PC-3 (cell line): Measurements from ENCODE around the gene PDE11A.

ENCODE experiments used
- CTCF ChIP-seq: fragments of 300-600 bp; sonication (generic); conservative IDR thresholded peaks from 2 replicates; pipeline ENCODE4 v1.5.1; 2017; ENCODE audit warnings: antibody characterized with exemption, low read depth, mild to moderate bottlenecking, low read length
- EZH2 ChIP-seq: fragments of 300-600 bp; sonication (generic); IDR thresholded peaks from one replicate; pipeline ENCODE4 v1.6.1; 2017; ENCODE audit warnings: antibody characterized with exemption, mild to moderate bottlenecking, low read length; ENCODE audit not compliant: unreplicated experiment

GRCh38 chr2:178012639-178013038 is 59.9 kb downstream of the PDE11A start:
- no peak for TF ChIP-seq CTCF
- no peak for TF ChIP-seq EZH2
